RWPE1 (cell line): ENCODE measurements around the gene LACTB.

ENCODE experiments used
- CTCF ChIA-PET: fragments of 350-600 bp; sonication (Branson Sonifier 250); formaldehyde crosslinking; extraction: SDS; loops from one replicate; lab custom pipeline; 2021; lab: Yijun Ruan, JAX
- POLR2A ChIA-PET: fragments of 400-600 bp; formaldehyde crosslinking; extraction: SDS; loops from one replicate; lab custom pipeline; 2020; ENCODE audit warnings: antibody characterized with exemption; ENCODE audit not compliant: low non-redundant PET; lab: Yijun Ruan, JAX
- DNase-seq: peaks from one replicate; pipeline ENCODE4 v3.0.0; 2012; ENCODE audit warnings: low spot score
- H3K27ac ChIP-seq: fragments of 450-650 bp; 2 replicates; pipeline ENCODE4 v1.5.1; 2017
- TF ChIP-seq, protein P1 (sequence below): fragments of 450-650 bp; conservative IDR thresholded peaks from 2 replicates; pipeline ENCODE4 v1.5.1; 2017; ENCODE audit warnings: low read depth, mild to moderate bottlenecking

The LACTB gene

DNA sequence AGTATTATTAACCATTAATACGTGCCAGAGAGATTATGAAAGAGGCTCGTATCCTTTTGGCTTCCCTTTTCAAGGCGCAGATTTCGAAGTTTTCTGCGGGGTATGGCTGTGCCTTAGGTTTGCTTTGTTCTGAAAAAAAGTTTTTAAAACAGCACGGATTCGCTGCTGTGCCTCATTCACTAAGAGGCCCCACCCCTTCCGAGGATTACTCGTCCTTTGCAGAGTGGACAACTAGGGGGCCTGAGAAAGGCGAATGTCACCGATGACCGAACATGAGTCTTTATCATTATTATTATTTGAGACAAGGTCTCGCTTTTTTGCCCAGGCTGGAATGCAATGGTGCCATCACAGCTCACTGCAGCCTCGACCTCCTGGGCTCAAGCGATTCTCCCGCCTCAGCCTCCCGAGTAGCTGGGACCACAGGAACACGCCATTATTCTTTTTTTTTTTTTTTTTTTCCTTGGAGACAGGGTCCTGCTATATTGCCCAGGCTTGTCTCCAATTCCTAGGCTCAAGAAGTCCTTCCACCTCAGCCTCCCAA, 36.3 kb downstream of the LACTB start:
- peak; percentile 42 for DNase-seq
- CTCF ChIA-PET, result interaction anchor here (1.1 to 1.3 kb wide), 2 partner anchors 33 to 245 kb away, joined by 6 read pairs; no protein-coding TSS in a partner anchor
- peak overlapping the region; percentile 96 for H3K27ac ChIP-seq
- TF ChIP-seq, protein P1, sequence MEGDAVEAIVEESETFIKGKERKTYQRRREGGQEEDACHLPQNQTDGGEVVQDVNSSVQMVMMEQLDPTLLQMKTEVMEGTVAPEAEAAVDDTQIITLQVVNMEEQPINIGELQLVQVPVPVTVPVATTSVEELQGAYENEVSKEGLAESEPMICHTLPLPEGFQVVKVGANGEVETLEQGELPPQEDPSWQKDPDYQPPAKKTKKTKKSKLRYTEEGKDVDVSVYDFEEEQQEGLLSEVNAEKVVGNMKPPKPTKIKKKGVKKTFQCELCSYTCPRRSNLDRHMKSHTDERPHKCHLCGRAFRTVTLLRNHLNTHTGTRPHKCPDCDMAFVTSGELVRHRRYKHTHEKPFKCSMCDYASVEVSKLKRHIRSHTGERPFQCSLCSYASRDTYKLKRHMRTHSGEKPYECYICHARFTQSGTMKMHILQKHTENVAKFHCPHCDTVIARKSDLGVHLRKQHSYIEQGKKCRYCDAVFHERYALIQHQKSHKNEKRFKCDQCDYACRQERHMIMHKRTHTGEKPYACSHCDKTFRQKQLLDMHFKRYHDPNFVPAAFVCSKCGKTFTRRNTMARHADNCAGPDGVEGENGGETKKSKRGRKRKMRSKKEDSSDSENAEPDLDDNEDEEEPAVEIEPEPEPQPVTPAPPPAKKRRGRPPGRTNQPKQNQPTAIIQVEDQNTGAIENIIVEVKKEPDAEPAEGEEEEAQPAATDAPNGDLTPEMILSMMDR, result no peak
- POLR2A ChIA-PET, result interaction anchor here (0.6 to 0.9 kb wide), 4 partner anchors 22 to 132 kb away, joined by 3 to 4 read pairs (median 4); no protein-coding TSS in a partner anchor

DNA sequence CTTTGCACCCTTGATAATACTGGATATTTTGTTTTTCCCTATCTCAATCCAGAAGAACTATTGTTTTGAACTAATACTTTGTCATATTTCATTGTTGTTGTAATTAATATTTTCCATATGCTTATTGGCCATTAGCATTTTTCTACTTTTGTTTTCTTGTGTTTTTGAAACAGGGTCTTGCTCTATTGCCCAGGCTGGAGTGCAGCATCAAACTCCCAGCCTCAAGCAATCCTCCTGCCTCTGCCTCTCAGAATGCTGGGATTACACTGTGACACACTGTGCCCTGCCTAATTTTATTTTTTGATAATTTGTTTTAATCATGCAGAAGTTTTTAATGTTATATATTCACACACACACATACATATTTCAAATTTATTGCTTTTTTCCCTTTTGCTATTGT, 39.0 kb downstream of the LACTB start:
- CTCF ChIA-PET, result no interaction called here
- no peak overlapping the region for H3K27ac ChIP-seq
- POLR2A ChIA-PET, result no interaction called here
- TF ChIP-seq, protein P1, result no peak
- DNase-seq, result no peak

DNA sequence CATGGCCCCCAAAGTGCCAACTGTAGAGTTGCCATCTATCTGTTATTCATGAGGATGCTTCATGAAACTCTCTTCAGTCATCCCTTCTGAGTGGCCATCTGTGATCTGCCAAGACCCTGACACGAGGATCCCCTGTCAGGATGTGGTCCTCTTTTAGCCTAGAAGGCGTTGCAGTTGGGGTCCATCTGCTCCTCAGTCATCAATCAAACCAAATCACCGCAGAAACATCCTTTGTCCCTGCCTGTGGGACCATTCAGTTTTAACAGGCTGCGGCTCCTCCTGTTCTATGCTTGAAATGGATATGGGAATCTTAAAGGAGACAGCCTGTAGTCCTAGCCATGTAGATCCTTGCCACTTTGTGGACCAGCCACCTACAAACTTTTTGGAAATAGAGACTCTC, 41.6 kb downstream of the LACTB start:
- H3K27ac ChIP-seq, result no peak overlapping the region
- TF ChIP-seq, protein P1, result no peak
- ChIA-PET CTCF (no interaction called here), POLR2A (no interaction called here)
- no peak for DNase-seq

DNA sequence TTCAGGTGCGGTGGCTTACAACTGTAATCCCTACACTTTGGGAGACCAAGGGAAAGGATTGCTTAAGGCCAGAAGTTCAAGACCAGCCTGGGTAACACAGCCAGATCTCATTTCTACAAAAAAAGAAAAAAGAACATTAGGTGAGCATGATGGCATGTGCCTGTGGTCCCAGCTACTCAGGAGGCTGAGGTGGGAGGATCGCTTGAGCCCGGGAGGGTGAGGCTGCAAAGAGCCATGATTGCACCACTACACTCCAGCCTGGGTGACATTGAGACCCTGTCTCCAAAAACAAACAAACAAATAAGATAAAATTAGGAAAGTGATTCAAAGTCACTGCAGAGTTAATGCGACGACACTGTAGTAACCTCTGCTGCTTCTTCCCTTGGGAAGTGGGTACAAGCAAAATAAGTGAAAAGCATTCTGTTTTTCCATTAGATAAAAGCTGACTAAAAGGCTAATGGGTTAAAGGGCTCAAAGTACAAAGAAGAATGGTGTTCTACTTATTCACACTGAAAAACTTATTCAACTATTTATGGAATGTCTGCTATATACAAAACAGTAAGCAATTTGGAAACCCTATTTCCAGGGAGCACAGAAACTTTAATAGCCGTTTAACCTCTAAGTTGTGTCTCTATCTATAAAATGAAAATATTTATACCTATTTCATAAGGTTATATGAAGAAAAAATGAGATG, 43.7 kb downstream of the LACTB start:
- ChIA-PET POLR2A (no interaction called here), CTCF (no interaction called here)
- TF ChIP-seq, protein P1, result no peak
- H3K27ac ChIP-seq, result no peak overlapping the region
- no peak for DNase-seq

DNA sequence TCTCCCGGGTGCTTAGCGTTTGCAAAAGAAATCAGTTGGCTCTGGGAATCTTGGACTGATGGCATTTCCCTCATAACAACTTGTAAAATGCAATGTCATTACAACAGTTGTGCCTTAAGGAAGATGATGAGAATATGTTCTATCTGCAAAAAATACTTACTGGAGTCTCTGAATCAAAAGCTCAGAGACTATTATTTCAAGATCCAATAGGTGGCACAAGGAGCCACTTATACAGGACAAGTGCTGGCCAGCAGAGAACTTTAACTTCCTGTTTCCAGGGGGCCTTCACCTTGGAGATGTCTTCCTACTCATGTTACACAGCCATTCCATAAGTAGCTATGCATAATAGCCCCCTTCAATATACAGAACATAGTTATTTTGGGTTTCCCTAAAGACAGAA, 44.6 kb downstream of the LACTB start:
- TF ChIP-seq, protein P1, result no peak
- ChIA-PET POLR2A (interaction anchor here (0.6 kb wide), 1 partner anchor 94 kb away, joined by 3 read pairs; no protein-coding TSS in a partner anchor), CTCF (interaction anchor here (0.6 kb wide), 2 partner anchors 233 to 239 kb away, joined by 3 to 4 read pairs; no protein-coding TSS in a partner anchor)
- H3K27ac ChIP-seq, result no peak overlapping the region
- no peak for DNase-seq

DNA sequence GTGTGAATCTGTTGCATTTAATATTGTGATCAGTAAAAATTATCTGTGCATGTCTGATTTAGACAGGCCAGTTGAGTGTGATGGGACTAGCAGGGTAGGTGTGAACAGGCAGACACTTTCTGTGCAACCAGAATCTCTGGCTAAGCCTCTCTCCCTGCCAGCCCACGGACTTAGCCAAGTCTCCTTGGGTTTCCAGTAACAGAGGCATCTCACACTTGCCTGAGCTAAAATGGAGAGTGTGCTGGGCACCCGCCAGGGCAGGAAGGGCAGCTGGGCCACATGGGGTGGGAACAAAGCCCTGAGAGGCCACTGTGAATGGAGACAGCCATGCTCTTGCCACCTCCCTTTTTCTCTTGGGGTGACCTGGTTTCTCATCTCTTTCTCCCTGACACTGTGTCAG, 48.1 kb downstream of the LACTB start:
- TF ChIP-seq, protein P1, result no peak
- POLR2A ChIA-PET, result no interaction called here
- CTCF ChIA-PET, result no interaction called here
- DNase-seq, result no peak
- no peak overlapping the region for H3K27ac ChIP-seq
